DOHH2 (cell line): ENCODE measurements around the gene SRP68.

Source experiments
- H3F3A ChIP-seq: fragments of 200-600 bp; sonication (generic), shearing (Covaris generic); 2 replicates; pipeline ENCODE4 v1.6.0; 2016; ENCODE audit warnings: antibody characterized with exemption, mild to moderate bottlenecking; ENCODE audit not compliant: control insufficient read depth, insufficient read depth
- H3K27ac ChIP-seq: fragments of 200-600 bp; sonication (generic); 2 replicates; pipeline ENCODE4 v1.5.1; 2014; ENCODE audit warnings: low read depth, mild to moderate bottlenecking, low read length, moderate library complexity
- H3K27me3 ChIP-seq: fragments of 200-600 bp; sonication (generic); 2 replicates; pipeline ENCODE4 v1.6.1; 2014; ENCODE audit warnings: mild to moderate bottlenecking, low read length, mixed read lengths; ENCODE audit not compliant: control insufficient read depth
- H3K36me3 ChIP-seq: fragments of 200-600 bp; sonication (generic); 2 replicates; pipeline ENCODE4 v1.6.1; 2014; ENCODE audit warnings: mild to moderate bottlenecking, low read length, moderate library complexity, mixed read lengths; ENCODE audit not compliant: control insufficient read depth
- H3K4me1 ChIP-seq: fragments of 200-600 bp; sonication (generic); 2 replicates; pipeline ENCODE4 v1.6.1; 2014; ENCODE audit warnings: mild to moderate bottlenecking, low read length, mixed read lengths; ENCODE audit not compliant: control insufficient read depth
- H3K4me2 ChIP-seq: fragments of 200-600 bp; sonication (generic); 2 replicates; pipeline ENCODE4 v1.6.0; 2014; ENCODE audit warnings: mild to moderate bottlenecking, low read length, moderate library complexity
- H3K4me3 ChIP-seq: fragments of 200-600 bp; sonication (generic); 2 replicates; pipeline ENCODE4 v1.5.1; 2014; ENCODE audit warnings: mild to moderate bottlenecking, low read length, mixed read lengths
- H3K79me2 ChIP-seq: fragments of 200-600 bp; sonication (generic); 2 replicates; pipeline ENCODE4 v1.6.1; 2014; ENCODE audit warnings: mild to moderate bottlenecking, low read length, mixed read lengths; ENCODE audit not compliant: control insufficient read depth
- H3K9me2 ChIP-seq: fragments of 200-600 bp; sonication (generic); replicated peaks from 2 replicates; pipeline ENCODE4 v1.6.1; 2014; ENCODE audit warnings: mild to moderate bottlenecking, low read length, mixed read lengths; ENCODE audit not compliant: control insufficient read depth
- H3K9me3 ChIP-seq: fragments of 200-600 bp; sonication (generic); 2 replicates; pipeline ENCODE4 v1.6.1; 2014; ENCODE audit warnings: antibody characterized with exemption, low read length, mixed read lengths; ENCODE audit not compliant: control insufficient read depth, insufficient read depth
- H4K20me1 ChIP-seq: fragments of 200-600 bp; sonication (generic); 2 replicates; pipeline ENCODE4 v1.6.0; 2014; ENCODE audit warnings: low read depth, mild to moderate bottlenecking, antibody characterized with exemption, low read length, moderate library complexity; ENCODE audit not compliant: control insufficient read depth, insufficient read depth
- EZH2phosphoT487 ChIP-seq: fragments of 200-600 bp; sonication (generic); IDR thresholded peaks from 2 replicates; pipeline ENCODE4 v1.6.1; 2017; ENCODE audit warnings: borderline replicate concordance, mild to moderate bottlenecking, antibody characterized with exemption, low read length, moderate library complexity, mixed read lengths
- TF ChIP-seq, protein P1 (sequence below): fragments of 200-600 bp; sonication (generic); IDR thresholded peaks from one replicate; pipeline ENCODE4 v1.5.1; 2014; ENCODE audit warnings: antibody characterized with exemption, mild to moderate bottlenecking, low read depth, low read length; ENCODE audit not compliant: poor library complexity, severe bottlenecking

SRP68 gene

DNA sequence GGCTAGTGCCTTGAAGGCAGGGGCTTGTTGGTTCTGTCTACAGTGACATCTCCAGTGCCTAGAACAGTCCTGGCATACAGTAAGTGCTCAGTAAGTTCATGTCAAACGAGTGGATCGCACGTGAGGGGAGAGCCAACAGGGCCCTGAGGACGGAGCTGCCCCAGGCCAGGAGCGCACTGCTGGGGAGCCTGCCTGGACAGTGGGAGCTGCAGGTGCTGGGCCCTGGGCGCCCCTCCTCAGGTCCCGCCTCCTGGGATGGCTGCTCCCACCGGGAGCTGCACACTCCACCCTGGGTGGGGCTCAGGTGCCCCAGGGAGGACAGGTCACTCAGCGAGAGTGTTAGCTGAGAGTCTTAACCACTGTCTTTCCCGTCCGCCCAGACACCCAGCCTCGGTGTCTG lies 47.0 kb downstream of the SRP68 start:
- Histone ChIP-seq H4K20me1 (no peaks in the 10 kb centered on the region), H3K79me2 (no peaks in the 10 kb centered on the region), H3F3A (peaks cover 2% of the 10 kb centered on the region; the same call in 1 of the 2 replicates), H3K4me2 (no peak overlapping the region), H3K9me3 (no peaks in the 10 kb centered on the region), H3K4me1 (peaks cover 16% of the 10 kb centered on the region), H3K9me2 (no peaks in the 10 kb centered on the region), H3K36me3 (no peaks in the 10 kb centered on the region), H3K4me3 (no peak overlapping the region), H3K27me3 (no peaks in the 10 kb centered on the region), H3K27ac (no peak overlapping the region)
- TF ChIP-seq EZH2phosphoT487 = no peak
- TF ChIP-seq, protein P1, sequence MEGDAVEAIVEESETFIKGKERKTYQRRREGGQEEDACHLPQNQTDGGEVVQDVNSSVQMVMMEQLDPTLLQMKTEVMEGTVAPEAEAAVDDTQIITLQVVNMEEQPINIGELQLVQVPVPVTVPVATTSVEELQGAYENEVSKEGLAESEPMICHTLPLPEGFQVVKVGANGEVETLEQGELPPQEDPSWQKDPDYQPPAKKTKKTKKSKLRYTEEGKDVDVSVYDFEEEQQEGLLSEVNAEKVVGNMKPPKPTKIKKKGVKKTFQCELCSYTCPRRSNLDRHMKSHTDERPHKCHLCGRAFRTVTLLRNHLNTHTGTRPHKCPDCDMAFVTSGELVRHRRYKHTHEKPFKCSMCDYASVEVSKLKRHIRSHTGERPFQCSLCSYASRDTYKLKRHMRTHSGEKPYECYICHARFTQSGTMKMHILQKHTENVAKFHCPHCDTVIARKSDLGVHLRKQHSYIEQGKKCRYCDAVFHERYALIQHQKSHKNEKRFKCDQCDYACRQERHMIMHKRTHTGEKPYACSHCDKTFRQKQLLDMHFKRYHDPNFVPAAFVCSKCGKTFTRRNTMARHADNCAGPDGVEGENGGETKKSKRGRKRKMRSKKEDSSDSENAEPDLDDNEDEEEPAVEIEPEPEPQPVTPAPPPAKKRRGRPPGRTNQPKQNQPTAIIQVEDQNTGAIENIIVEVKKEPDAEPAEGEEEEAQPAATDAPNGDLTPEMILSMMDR = no peak

DNA sequence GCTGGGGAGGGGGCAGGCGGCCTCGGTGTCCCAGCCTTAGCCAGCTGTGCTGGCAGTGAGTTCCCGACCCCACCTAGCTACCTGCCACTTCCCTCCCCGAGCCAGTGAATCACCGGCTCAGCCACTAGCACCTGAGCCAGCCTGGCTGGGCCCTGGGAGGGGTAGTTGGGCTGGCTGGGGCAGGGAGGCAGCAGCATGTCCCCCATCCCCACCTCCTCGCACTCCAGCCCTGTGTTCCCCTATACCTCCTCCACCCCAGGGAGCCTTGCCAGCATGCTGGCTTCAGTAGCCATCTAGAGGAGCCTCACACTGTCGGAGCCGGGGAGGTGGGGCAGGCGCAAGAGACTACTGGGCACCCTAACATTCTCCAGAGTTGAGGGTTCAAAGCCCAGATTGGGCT lies 48.0 kb downstream of the SRP68 start:
- H3F3A ChIP-seq = peaks cover 5% of the 10 kb centered on the region; the same call in 1 of the 2 replicates
- no peaks in the 10 kb centered on the region for H3K36me3 ChIP-seq
- no peak overlapping the region for H3K4me3 ChIP-seq
- no peak for TF ChIP-seq EZH2phosphoT487
- TF ChIP-seq, protein P1 = no peak
- H3K9me2 ChIP-seq = no peaks in the 10 kb centered on the region
- no peaks in the 10 kb centered on the region for H4K20me1 ChIP-seq
- H3K9me3 ChIP-seq = no peaks in the 10 kb centered on the region
- H3K4me2 ChIP-seq = no peak overlapping the region
- H3K79me2 ChIP-seq = no peaks in the 10 kb centered on the region
- no peaks in the 10 kb centered on the region for H3K27me3 ChIP-seq
- peaks cover 8% of the 10 kb centered on the region for H3K4me1 ChIP-seq
- no peak overlapping the region for H3K27ac ChIP-seq

DNA sequence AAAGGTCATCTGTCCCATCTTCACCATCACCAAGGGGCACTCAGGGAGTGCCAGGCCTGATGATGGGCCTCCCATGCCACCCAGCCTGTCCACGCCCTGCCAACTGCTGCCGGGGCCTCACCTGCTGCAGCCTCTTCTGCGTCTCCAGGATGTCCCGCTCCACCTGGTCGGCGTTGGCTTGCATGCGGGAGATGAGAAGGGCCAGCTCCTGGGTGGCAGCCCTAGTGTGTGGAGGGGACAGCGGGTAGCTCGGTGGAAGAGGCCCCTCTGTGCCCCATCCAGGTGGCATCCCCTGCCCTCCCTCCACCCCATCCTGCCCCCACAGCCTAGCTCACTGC lies 48.4 kb downstream of the SRP68 start:
- TF ChIP-seq EZH2phosphoT487 = no peak
- TF ChIP-seq, protein P1 = no peak
- no peaks in the 10 kb centered on the region for H4K20me1 ChIP-seq
- peaks cover 5% of the 10 kb centered on the region; the same call in 1 of the 2 replicates for H3F3A ChIP-seq
- H3K36me3 ChIP-seq = no peaks in the 10 kb centered on the region
- H3K9me3 ChIP-seq = no peaks in the 10 kb centered on the region
- H3K4me3 ChIP-seq = no peak overlapping the region
- H3K27ac ChIP-seq = no peak overlapping the region
- H3K4me2 ChIP-seq = no peak overlapping the region
- no peaks in the 10 kb centered on the region for H3K79me2 ChIP-seq
- H3K4me1 ChIP-seq = peaks cover 3% of the 10 kb centered on the region
- no peaks in the 10 kb centered on the region for H3K9me2 ChIP-seq
- H3K27me3 ChIP-seq = no peaks in the 10 kb centered on the region
